Smooth muscle cell (in vitro differentiated cells): Measurements from ENCODE around the gene MARK3. TPM values are rescaled to one million over a fixed set of nuclear protein-coding genes. Genes with fewer than 3 reads are reported as not detected.

ENCODE experiments used
- DNase-seq: peaks from one replicate; lab custom pipeline; 2025; ENCODE audit not compliant: unreplicated experiment; lab: John Stamatoyannopoulos, UW
- H2AFZ ChIP-seq: fragments of 200-600 bp; sonication (generic); 2 replicates; pipeline ENCODE4 v1.6.0; 2016; ENCODE audit warnings: antibody characterized with exemption, low read depth, mild to moderate bottlenecking
- H3F3A ChIP-seq: fragments of 200-600 bp; sonication (generic); 2 replicates; pipeline ENCODE4 v1.6.0; 2017; ENCODE audit warnings: antibody characterized with exemption, low read depth
- H3K27ac ChIP-seq: fragments of 200-600 bp; sonication (generic); 2 replicates; pipeline ENCODE4 v1.5.1; 2016; ENCODE audit warnings: low read depth, mild to moderate bottlenecking
- H3K27me3 ChIP-seq: fragments of 200-600 bp; sonication (generic); 2 replicates; pipeline ENCODE4 v1.6.1; 2016; ENCODE audit warnings: low read depth, mild to moderate bottlenecking
- H3K36me3 ChIP-seq: fragments of 200-600 bp; sonication (generic); 2 replicates; pipeline ENCODE4 v1.5.1; 2016; ENCODE audit warnings: low read depth
- H3K4me1 ChIP-seq: fragments of 200-600 bp; sonication (generic); 2 replicates; pipeline ENCODE4 v1.5.1; 2016; ENCODE audit warnings: low read depth
- H3K4me2 ChIP-seq: fragments of 200-600 bp; sonication (generic); 2 replicates; pipeline ENCODE4 v1.6.0; 2016; ENCODE audit warnings: mild to moderate bottlenecking
- H3K4me3 ChIP-seq: fragments of 200-600 bp; sonication (generic); 2 replicates; pipeline ENCODE4 v1.5.1; 2016; ENCODE audit warnings: mild to moderate bottlenecking
- H3K79me2 ChIP-seq: fragments of 200-600 bp; sonication (generic); 2 replicates; pipeline ENCODE4 v1.6.0; 2016; ENCODE audit warnings: low read depth, mild to moderate bottlenecking
- H3K9ac ChIP-seq: fragments of 200-600 bp; sonication (generic); 2 replicates; pipeline ENCODE4 v1.6.0; 2016; ENCODE audit warnings: low read depth
- H3K9me3 ChIP-seq: fragments of 200-600 bp; sonication (generic); replicated peaks from 2 replicates; pipeline ENCODE4 v1.5.1; 2016; ENCODE audit warnings: low read depth
- H4K20me1 ChIP-seq: fragments of 200-600 bp; sonication (generic); 2 replicates; pipeline ENCODE4 v1.6.0; 2016; ENCODE audit warnings: low read depth
- WGBS: methylation state at CpG from one replicate; pipeline ENCODE4 v1.1.7; 2016; ENCODE audit warnings: low lambda C conversion rate; 5-methylcytosine and 5-hydroxymethylcytosine counted together
- polyA plus RNA-seq: library from polyadenylated mRNA; unstranded; fragments of >200 nt; fragmentation: Nextera tagmentation; extraction: Ambion mirVana; gene quantifications from 2 replicates; pipeline ENCODE4 v1.2.1, GENCODE V29; 2016
- total RNA-seq: library from RNA; depleted of rRNA; stranded (reverse); fragments of >200 nt; gene quantifications from 2 replicates; pipeline ENCODE4 v1.2.3, GENCODE V29; 2014
- TF ChIP-seq, protein P1 (sequence below): fragments of 200-600 bp; sonication (generic); IDR thresholded peaks from 2 replicates; pipeline ENCODE4 v1.5.1; 2017; ENCODE audit warnings: borderline replicate concordance, mild to moderate bottlenecking, antibody characterized with exemption; ENCODE audit not compliant: insufficient read depth, poor library complexity, severe bottlenecking

The MARK3 gene
- total and polyA plus RNA-seq, 2 experiments from 2014 or later = 63.2 to 68.4 TPM

DNA sequence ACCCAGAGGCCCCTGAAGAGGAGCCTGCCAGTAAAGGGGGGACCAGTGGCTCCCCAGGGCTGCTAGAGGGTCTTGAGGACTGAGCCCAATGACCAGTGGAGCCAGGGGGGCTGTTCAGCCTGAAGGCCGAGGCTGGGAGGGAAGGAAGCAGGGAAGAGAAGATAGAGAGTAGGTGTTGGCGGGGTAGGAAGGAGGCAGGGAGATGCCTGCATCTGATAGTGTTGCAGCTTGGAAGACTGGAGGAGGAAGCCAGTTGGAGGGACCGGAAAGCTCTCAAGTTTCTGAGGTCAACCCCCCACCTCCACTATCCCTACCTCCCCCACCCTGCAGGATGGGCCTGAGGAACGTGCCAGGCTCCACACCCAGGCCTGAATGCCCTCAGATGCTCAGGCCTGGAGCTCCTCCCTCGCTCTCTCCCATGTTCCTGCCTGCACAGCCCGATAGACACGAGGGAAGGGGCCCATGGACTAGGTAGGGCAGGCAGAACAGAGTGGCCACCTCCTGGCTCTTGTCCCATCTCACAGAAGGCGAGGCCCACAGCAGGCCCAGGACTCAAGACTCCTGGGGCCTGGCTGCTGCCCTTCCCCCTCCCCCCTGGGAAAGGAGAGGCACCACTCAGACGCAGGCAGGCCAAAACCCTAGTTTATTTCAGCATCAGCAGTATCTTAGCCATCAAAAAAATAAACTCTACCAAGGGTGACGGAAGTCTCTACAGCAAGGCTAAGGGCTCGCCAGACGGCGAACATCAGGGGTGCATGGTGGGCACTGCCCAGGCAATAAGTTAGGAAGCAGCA, 134.0 kb downstream of the MARK3 start:
- Histone ChIP-seq H4K20me1 (peaks cover 6% of the 10 kb centered on the region), H3F3A (no peaks in the 10 kb centered on the region), H3K36me3 (no peaks in the 10 kb centered on the region), H3K9ac (no peak overlapping the region), H2AFZ (no peak overlapping the region), H3K27me3 (peaks cover 19% of the 10 kb centered on the region), H3K4me3 (no peak overlapping the region), H3K9me3 (no peaks in the 10 kb centered on the region), H3K79me2 (no peaks in the 10 kb centered on the region), H3K4me2 (no peak overlapping the region), H3K27ac (no peak overlapping the region), H3K4me1 (peaks cover 17% of the 10 kb centered on the region)
- DNase-seq = no peak
- 78% methylated on average over 13 of the region's 13 CpGs for WGBS
- TF ChIP-seq, protein P1, sequence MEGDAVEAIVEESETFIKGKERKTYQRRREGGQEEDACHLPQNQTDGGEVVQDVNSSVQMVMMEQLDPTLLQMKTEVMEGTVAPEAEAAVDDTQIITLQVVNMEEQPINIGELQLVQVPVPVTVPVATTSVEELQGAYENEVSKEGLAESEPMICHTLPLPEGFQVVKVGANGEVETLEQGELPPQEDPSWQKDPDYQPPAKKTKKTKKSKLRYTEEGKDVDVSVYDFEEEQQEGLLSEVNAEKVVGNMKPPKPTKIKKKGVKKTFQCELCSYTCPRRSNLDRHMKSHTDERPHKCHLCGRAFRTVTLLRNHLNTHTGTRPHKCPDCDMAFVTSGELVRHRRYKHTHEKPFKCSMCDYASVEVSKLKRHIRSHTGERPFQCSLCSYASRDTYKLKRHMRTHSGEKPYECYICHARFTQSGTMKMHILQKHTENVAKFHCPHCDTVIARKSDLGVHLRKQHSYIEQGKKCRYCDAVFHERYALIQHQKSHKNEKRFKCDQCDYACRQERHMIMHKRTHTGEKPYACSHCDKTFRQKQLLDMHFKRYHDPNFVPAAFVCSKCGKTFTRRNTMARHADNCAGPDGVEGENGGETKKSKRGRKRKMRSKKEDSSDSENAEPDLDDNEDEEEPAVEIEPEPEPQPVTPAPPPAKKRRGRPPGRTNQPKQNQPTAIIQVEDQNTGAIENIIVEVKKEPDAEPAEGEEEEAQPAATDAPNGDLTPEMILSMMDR = no peak

DNA sequence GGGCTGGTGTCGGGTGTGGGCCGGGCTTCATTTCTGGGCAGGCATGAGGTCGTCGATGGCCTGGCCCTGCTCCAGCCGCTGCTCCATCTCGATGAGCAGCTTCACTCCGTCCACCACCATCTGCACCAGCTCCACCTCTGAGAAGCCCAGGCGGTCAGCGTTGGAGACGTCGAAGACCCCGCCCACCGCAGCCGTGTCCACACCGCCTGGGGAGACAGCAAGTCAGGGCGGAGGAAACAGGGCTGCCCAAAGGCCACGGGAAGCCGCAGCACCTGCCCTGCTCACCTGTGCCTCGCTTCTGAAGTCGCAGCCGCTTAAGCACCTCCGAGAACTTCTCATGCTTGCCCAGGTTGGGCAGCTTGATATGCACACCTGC, 134.6 kb downstream of the MARK3 start:
- no peak overlapping the region for H3K4me2 ChIP-seq
- no peaks in the 10 kb centered on the region for H3F3A ChIP-seq
- H3K27me3 ChIP-seq = peaks cover 19% of the 10 kb centered on the region
- H3K36me3 ChIP-seq = no peaks in the 10 kb centered on the region
- no peak overlapping the region for H3K9ac ChIP-seq
- 93% methylated on average over 22 of the region's 22 CpGs for WGBS
- H4K20me1 ChIP-seq = peaks cover 6% of the 10 kb centered on the region
- peak overlapping the region; percentile 56 for H3K4me3 ChIP-seq
- peaks cover 17% of the 10 kb centered on the region for H3K4me1 ChIP-seq
- no peak overlapping the region for H2AFZ ChIP-seq
- DNase-seq = no peak
- H3K79me2 ChIP-seq = no peaks in the 10 kb centered on the region
- no peak overlapping the region for H3K27ac ChIP-seq
- TF ChIP-seq, protein P1 = no peak
- no peaks in the 10 kb centered on the region for H3K9me3 ChIP-seq

DNA sequence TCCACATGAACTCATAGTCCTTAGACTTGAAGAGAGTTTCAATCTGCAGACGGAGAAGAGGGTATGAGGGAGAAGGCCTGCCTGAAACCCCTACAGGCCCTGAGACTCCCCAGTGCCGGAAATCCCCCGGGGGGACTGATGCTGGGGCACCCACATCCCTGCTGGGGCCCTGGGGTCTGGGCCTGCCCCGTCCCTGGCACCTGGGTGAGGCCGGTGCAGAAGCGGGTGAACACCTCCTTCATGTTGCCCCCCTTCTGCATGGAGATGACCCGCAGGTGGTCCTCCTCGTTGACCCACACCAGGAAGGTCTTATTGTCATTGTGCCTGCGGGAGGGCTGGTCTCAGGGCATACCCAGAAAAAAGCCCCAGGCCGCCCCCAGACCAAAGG, 135.0 kb downstream of the MARK3 start:
- Histone ChIP-seq H3K9ac (no peak overlapping the region), H3K79me2 (no peaks in the 10 kb centered on the region), H3K36me3 (no peaks in the 10 kb centered on the region), H3K4me2 (no peak overlapping the region), H3K27me3 (peaks cover 19% of the 10 kb centered on the region), H2AFZ (no peak overlapping the region), H3K4me1 (peaks cover 17% of the 10 kb centered on the region), H3K27ac (no peak overlapping the region), H3K9me3 (no peaks in the 10 kb centered on the region), H3K4me3 (peak overlapping the region; percentile 56), H3F3A (no peaks in the 10 kb centered on the region), H4K20me1 (peaks cover 6% of the 10 kb centered on the region)
- 89% methylated on average over 10 of the region's 10 CpGs for WGBS
- no peak for DNase-seq
- TF ChIP-seq, protein P1 = no peak
